Chondrocyte (in vitro differentiated cells): ENCODE results near the gene ABHD12. TPM values are rescaled to one million over a fixed set of nuclear protein-coding genes. Genes with fewer than 3 reads are reported as not detected.

Source experiments
- DNase-seq: peaks from one replicate; pipeline ENCODE4 v3.0.0; 2021; ENCODE audit warnings: mixed read lengths, low spot score
- H3K27ac Mint-ChIP-seq: one replicate; pipeline ENCODE4 v1.8.0; 2021; ENCODE audit warnings: mild to moderate bottlenecking, moderate library complexity, mixed read lengths; ENCODE audit not compliant: unreplicated experiment
- H3K27me3 Mint-ChIP-seq: 2 replicates; pipeline ENCODE4 v1.8.0; 2021; ENCODE audit warnings: low read depth, mixed read lengths
- H3K36me3 Mint-ChIP-seq: 2 replicates; pipeline ENCODE4 v1.8.0; 2021; ENCODE audit warnings: low read depth, mixed read lengths
- H3K4me1 Mint-ChIP-seq: 2 replicates; pipeline ENCODE4 v1.8.0; 2021; ENCODE audit warnings: low read depth, mild to moderate bottlenecking, mixed read lengths
- H3K4me3 Mint-ChIP-seq: one replicate; pipeline ENCODE4 v1.8.0; 2021; ENCODE audit warnings: mild to moderate bottlenecking, moderate library complexity, mixed read lengths; ENCODE audit not compliant: unreplicated experiment
- H3K9me3 Mint-ChIP-seq: 2 replicates; pipeline ENCODE4 v1.8.0; 2021; ENCODE audit warnings: low read depth, mixed read lengths
- total RNA-seq: library from RNA; stranded (reverse); gene quantifications from 3 replicates; pipeline ENCODE4 v1.2.1, GENCODE V29; 2021
- TF ChIP-seq, protein P1 (sequence below): fragments of 200-600 bp; sonication (generic); IDR thresholded peaks from 2 replicates; pipeline ENCODE4 v1.5.0; 2021; ENCODE audit warnings: antibody characterized with exemption, mild to moderate bottlenecking, moderate library complexity

The ABHD12 gene
- total RNA-seq, 1 donor from 2014 or later = 49.4 TPM

- peak overlapping the region; percentile 83 for H3K27ac Mint-ChIP-seq
- no peak for DNase-seq
Observed at GRCh38 chr20:25360631-25361286, 29.9 kb downstream of the ABHD12 start.

DNA sequence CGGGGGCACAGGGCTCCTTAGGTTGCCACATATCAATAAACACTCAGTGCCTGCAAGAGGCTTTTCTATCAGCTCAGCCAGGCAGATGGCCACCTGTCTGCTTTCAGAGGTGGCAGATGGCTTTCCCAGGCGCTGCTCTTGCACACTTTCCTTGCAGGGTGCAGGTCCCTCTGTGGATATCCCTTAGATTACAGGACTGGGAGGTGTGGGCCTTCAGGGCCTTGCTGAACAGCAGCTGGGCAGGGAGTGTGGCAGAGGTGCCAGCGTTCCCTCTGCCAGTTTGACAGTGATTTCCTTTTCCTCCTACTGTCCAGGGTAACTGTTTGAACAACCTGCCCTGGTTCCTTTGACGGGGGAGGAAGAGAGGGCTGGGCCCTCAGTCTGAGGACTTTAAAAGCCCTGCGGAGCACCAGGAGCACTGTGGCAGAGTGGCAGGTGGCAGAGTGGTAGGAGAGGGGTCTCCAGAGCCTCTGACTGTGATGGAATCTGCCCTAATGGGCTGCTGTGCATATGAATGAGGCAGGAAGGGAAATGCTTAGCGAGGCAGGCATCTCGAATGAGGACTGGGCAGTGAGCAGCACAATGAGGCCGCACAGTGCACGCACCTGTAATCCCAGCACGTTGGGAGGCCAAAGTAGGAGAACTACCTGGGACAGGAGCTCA lies 34.2 kb downstream of the ABHD12 start:
- DNase-seq = no peak
- Mint-ChIP-seq H3K27ac (no peak overlapping the region), H3K4me1 (peaks cover 21% of the 10 kb centered on the region), H3K36me3 (no peaks in the 10 kb centered on the region), H3K27me3 (no peaks in the 10 kb centered on the region), H3K9me3 (no peaks in the 10 kb centered on the region), H3K4me3 (no peak overlapping the region)
- TF ChIP-seq, protein P1, sequence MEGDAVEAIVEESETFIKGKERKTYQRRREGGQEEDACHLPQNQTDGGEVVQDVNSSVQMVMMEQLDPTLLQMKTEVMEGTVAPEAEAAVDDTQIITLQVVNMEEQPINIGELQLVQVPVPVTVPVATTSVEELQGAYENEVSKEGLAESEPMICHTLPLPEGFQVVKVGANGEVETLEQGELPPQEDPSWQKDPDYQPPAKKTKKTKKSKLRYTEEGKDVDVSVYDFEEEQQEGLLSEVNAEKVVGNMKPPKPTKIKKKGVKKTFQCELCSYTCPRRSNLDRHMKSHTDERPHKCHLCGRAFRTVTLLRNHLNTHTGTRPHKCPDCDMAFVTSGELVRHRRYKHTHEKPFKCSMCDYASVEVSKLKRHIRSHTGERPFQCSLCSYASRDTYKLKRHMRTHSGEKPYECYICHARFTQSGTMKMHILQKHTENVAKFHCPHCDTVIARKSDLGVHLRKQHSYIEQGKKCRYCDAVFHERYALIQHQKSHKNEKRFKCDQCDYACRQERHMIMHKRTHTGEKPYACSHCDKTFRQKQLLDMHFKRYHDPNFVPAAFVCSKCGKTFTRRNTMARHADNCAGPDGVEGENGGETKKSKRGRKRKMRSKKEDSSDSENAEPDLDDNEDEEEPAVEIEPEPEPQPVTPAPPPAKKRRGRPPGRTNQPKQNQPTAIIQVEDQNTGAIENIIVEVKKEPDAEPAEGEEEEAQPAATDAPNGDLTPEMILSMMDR = no peak

More at GRCh38 chr20:25360631-25361286, 29.9 kb downstream of the ABHD12 start:
- no peaks in the 10 kb centered on the region for H3K36me3 Mint-ChIP-seq
- no peak overlapping the region for H3K4me3 Mint-ChIP-seq
- peaks cover 25% of the 10 kb centered on the region for H3K4me1 Mint-ChIP-seq
- TF ChIP-seq, protein P1 = no peak
- no peaks in the 10 kb centered on the region for H3K27me3 Mint-ChIP-seq
- no peaks in the 10 kb centered on the region for H3K9me3 Mint-ChIP-seq

GRCh38 chr20:25355866-25356265 lies 34.8 kb downstream of the ABHD12 start:
- Mint-ChIP-seq H3K27me3 (no peaks in the 10 kb centered on the region), H3K9me3 (no peaks in the 10 kb centered on the region), H3K36me3 (no peaks in the 10 kb centered on the region), H3K4me3 (no peak overlapping the region), H3K27ac (no peak overlapping the region), H3K4me1 (peaks cover 16% of the 10 kb centered on the region)
- TF ChIP-seq, protein P1 = no peak
- DNase-seq = no peak

DNA sequence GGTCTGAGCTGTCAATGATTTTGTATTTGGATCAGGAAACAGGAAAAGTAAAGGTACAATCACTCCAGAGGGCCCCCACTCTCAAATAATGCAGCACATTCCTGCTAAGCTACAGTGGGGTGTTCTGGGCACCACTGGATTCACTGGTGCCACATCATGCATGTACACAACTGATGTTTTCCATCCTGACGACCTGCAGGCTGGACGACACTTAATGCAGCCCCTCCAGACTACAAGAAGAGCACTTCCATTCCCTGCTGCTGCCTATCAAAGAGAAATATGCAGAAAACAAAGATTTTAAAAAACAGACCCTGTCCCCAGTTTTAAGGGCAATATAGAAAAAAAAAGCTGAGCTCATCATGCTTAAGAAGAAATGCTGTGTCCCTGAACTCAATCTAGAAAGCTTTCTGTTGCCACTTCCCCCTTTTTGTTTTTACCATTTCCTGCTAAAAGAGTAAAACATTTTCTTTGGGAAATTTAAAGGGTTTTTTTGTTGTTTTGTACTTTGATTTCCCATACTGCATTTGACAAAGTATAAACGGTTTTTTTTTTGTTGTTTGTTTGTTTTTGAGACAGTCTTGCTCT lies 35.5 kb downstream of the ABHD12 start:
- peaks cover 11% of the 10 kb centered on the region for H3K4me1 Mint-ChIP-seq
- H3K9me3 Mint-ChIP-seq = no peaks in the 10 kb centered on the region
- no peaks in the 10 kb centered on the region for H3K27me3 Mint-ChIP-seq
- H3K4me3 Mint-ChIP-seq = no peak overlapping the region
- TF ChIP-seq, protein P1 = no peak
- H3K36me3 Mint-ChIP-seq = no peaks in the 10 kb centered on the region
- no peak for DNase-seq
- H3K27ac Mint-ChIP-seq = no peak overlapping the region

DNA sequence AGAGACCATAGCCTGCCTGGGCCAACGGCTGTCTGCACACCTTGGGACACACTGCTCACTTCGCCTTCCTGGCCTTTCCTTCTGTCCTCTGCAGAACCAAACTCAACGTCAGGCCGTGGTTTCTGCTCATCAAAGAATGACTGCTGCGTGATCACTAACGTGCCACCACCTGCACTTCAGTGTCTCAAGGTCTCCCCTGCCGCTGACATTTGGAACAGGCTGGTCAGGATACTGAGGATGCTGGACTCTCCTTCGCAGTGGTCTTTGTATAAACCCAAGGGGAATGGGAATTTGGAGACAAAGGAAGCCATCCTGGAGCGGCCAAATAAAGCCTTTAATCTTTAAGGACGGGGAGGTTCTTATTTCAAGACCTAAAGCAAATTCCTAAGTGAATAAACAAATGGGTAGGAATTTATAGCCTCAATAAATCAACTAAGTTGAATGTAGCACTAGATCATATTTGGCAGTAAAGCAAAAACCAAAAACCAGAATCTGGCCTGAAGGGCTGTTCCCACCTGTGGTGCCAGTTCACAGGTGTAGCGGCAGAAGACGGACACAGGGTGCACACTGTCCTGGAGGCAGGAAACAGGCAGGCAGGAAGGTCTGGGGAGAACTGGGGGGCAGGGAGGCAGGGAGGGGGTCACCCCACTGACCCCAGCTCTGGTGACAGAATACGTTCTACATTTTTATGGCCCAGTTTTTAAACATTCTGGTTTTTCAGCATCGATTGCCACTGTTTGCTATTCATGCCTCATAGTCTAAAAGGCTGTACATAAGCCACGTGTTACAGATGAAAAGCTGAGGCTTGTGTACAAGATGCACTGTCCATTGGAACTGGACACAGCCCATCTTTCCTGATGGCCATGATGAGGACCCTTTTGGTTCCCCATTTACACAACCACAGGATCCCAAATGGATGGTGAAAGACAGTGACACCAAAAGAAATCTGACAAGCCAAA lies 36.6 kb downstream of the ABHD12 start:
- Mint-ChIP-seq H3K27ac (no peak overlapping the region), H3K36me3 (no peaks in the 10 kb centered on the region), H3K4me3 (no peak overlapping the region)

More for the DNA sequence above, 36.6 kb downstream of the ABHD12 start:
- no peaks in the 10 kb centered on the region for H3K27me3 Mint-ChIP-seq
- H3K4me1 Mint-ChIP-seq = peaks cover 11% of the 10 kb centered on the region
- H3K9me3 Mint-ChIP-seq = no peaks in the 10 kb centered on the region
- TF ChIP-seq, protein P1 = no peak
- DNase-seq = no peak
